Karpas-422 (cell line): ENCODE data around the gene DIRAS1. TPM values are rescaled to one million over a fixed set of nuclear protein-coding genes. Genes with fewer than 3 reads are reported as not detected.

Source experiments
- DNase-seq: peaks from one replicate; pipeline ENCODE4 v3.0.0-alpha.2; 2015
- H2AFZ ChIP-seq: fragments of 200-600 bp; sonication (generic); 2 replicates; pipeline ENCODE4 v1.6.1; 2014; ENCODE audit warnings: antibody characterized with exemption, low read length, mixed read lengths
- H3K27ac ChIP-seq: fragments of 200-600 bp; sonication (generic); 2 replicates; pipeline ENCODE4 v1.5.1; 2014; ENCODE audit warnings: mild to moderate bottlenecking, low read length, moderate library complexity
- H3K27me3 ChIP-seq: fragments of 200-600 bp; sonication (generic); 2 replicates; pipeline ENCODE4 v1.6.1; 2014; ENCODE audit warnings: low read length, mixed read lengths
- H3K36me3 ChIP-seq: fragments of 200-600 bp; sonication (generic); 2 replicates; pipeline ENCODE4 v1.6.1; 2014; ENCODE audit warnings: low read length, mixed read lengths; ENCODE audit not compliant: insufficient read depth
- H3K4me1 ChIP-seq: fragments of 200-600 bp; sonication (generic); 2 replicates; pipeline ENCODE4 v1.6.1; 2014; ENCODE audit warnings: mild to moderate bottlenecking, low read length, mixed read lengths
- H3K4me2 ChIP-seq: fragments of 200-600 bp; sonication (generic); 2 replicates; pipeline ENCODE4 v1.6.1; 2014; ENCODE audit warnings: low read length, low read depth, mild to moderate bottlenecking; ENCODE audit not compliant: poor library complexity, severe bottlenecking
- H3K4me3 ChIP-seq: fragments of 200-600 bp; sonication (generic); 2 replicates; pipeline ENCODE4 v1.5.1; 2014; ENCODE audit warnings: mild to moderate bottlenecking, antibody characterized with exemption, low read length, mixed read lengths
- H3K79me2 ChIP-seq: fragments of 200-600 bp; sonication (generic); 2 replicates; pipeline ENCODE4 v1.6.1; 2014; ENCODE audit warnings: mild to moderate bottlenecking, low read length, mixed read lengths
- H3K9ac ChIP-seq: fragments of 200-600 bp; sonication (generic); 2 replicates; pipeline ENCODE4 v1.6.0; 2014; ENCODE audit warnings: low read length
- H3K9me2 ChIP-seq: fragments of 200-600 bp; sonication (generic), shearing (Covaris generic); replicated peaks from 2 replicates; pipeline ENCODE4 v1.6.0; 2014; ENCODE audit warnings: mild to moderate bottlenecking, low read length, moderate library complexity; ENCODE audit not compliant: insufficient read depth
- H3K9me3 ChIP-seq: fragments of 300-700, 200-600 bp; sonication (generic); 2 replicates; pipeline ENCODE4 v1.6.1; 2014; ENCODE audit warnings: low read length, mixed read lengths
- H4K20me1 ChIP-seq: fragments of 200-600 bp; sonication (generic); 2 replicates; pipeline ENCODE4 v1.6.1; 2014; ENCODE audit warnings: mild to moderate bottlenecking, antibody characterized with exemption, low read length, low read depth; ENCODE audit not compliant: insufficient read depth
- total RNA-seq: library from RNA; depleted of rRNA; stranded (reverse); fragments of >200 nt; shearing (Covaris generic); gene quantifications from 2 replicates; pipeline ENCODE4 v1.2.3, GENCODE V29; 2014; ENCODE audit warnings: low replicate concordance

DIRAS1 gene
- total RNA-seq, 1 experiment from 2014 or later, result not detected

- DNase-seq, result no peak
- H3K36me3 ChIP-seq, result peaks cover 10% of the 10 kb centered on the region
Measured at GRCh38 chr19:2733930-2734588, 12.9 kb upstream of the DIRAS1 start.

GRCh38 chr19:2732883-2733282, 11.7 kb upstream of the DIRAS1 start:
- no peaks in the 10 kb centered on the region for H3K9me3 ChIP-seq
- H3K9me2 ChIP-seq, result no peaks in the 10 kb centered on the region
- no peak overlapping the region for H3K27ac ChIP-seq
- H3K27me3 ChIP-seq, result no peaks in the 10 kb centered on the region
- H3K4me3 ChIP-seq, result no peak overlapping the region
- DNase-seq, result no peak
- peaks cover 10% of the 10 kb centered on the region for H3K36me3 ChIP-seq
- peaks cover 5% of the 10 kb centered on the region for H3K79me2 ChIP-seq
- H3K9ac ChIP-seq, result no peak overlapping the region
- H3K4me1 ChIP-seq, result no peaks in the 10 kb centered on the region
- H3K4me2 ChIP-seq, result no peak overlapping the region
- H2AFZ ChIP-seq, result no peak overlapping the region
- H4K20me1 ChIP-seq, result peaks cover 7% of the 10 kb centered on the region; the same call in 1 of the 2 replicates

More at GRCh38 chr19:2733930-2734588, 12.9 kb upstream of the DIRAS1 start:
- Histone ChIP-seq H3K4me2 (no peak overlapping the region), H3K4me3 (no peak overlapping the region), H3K27me3 (no peaks in the 10 kb centered on the region), H3K9ac (no peak overlapping the region), H3K9me2 (no peaks in the 10 kb centered on the region), H3K27ac (no peak overlapping the region), H3K79me2 (peaks cover 11% of the 10 kb centered on the region), H2AFZ (no peak overlapping the region), H4K20me1 (peaks cover 7% of the 10 kb centered on the region; the same call in 1 of the 2 replicates), H3K4me1 (peaks cover 2% of the 10 kb centered on the region), H3K9me3 (no peaks in the 10 kb centered on the region)

GRCh38 chr19:2732157-2732725, 11.1 kb upstream of the DIRAS1 start:
- Histone ChIP-seq H3K9me2 (no peaks in the 10 kb centered on the region), H4K20me1 (peaks cover 7% of the 10 kb centered on the region; the same call in 1 of the 2 replicates), H2AFZ (no peak overlapping the region), H3K36me3 (peaks cover 10% of the 10 kb centered on the region), H3K27me3 (no peaks in the 10 kb centered on the region), H3K9me3 (no peaks in the 10 kb centered on the region), H3K79me2 (peaks cover 5% of the 10 kb centered on the region), H3K4me2 (no peak overlapping the region), H3K9ac (no peak overlapping the region), H3K4me1 (no peaks in the 10 kb centered on the region), H3K27ac (no peak overlapping the region), H3K4me3 (no peak overlapping the region)
- DNase-seq, result no peak

- Histone ChIP-seq H3K79me2 (no peaks in the 10 kb centered on the region), H3K27me3 (no peaks in the 10 kb centered on the region), H3K9ac (no peak overlapping the region), H3K27ac (no peak overlapping the region), H3K9me2 (no peaks in the 10 kb centered on the region), H3K9me3 (no peaks in the 10 kb centered on the region), H3K4me3 (no peak overlapping the region), H3K36me3 (peaks cover 2% of the 10 kb centered on the region), H3K4me1 (no peaks in the 10 kb centered on the region), H4K20me1 (peaks cover 7% of the 10 kb centered on the region; the same call in 1 of the 2 replicates), H3K4me2 (no peak overlapping the region), H2AFZ (no peak overlapping the region)
- peak; percentile 46 for DNase-seq
Measured at GRCh38 chr19:2731181-2731995, 10.2 kb upstream of the DIRAS1 start.

- H3K79me2 ChIP-seq, result no peaks in the 10 kb centered on the region
- no peaks in the 10 kb centered on the region for H3K9me2 ChIP-seq
- no peak overlapping the region for H3K9ac ChIP-seq
- H3K27ac ChIP-seq, result no peak overlapping the region
- no peaks in the 10 kb centered on the region for H3K4me1 ChIP-seq
- no peaks in the 10 kb centered on the region for H3K9me3 ChIP-seq
- H3K27me3 ChIP-seq, result no peaks in the 10 kb centered on the region
- no peak overlapping the region for H3K4me2 ChIP-seq
- H4K20me1 ChIP-seq, result peaks cover 2% of the 10 kb centered on the region; the same call in 1 of the 2 replicates
- H2AFZ ChIP-seq, result no peak overlapping the region
- no peak for DNase-seq
- no peaks in the 10 kb centered on the region for H3K36me3 ChIP-seq
- no peak overlapping the region for H3K4me3 ChIP-seq
Measured at GRCh38 chr19:2729943-2730818, 9.0 kb upstream of the DIRAS1 start.

- no peak overlapping the region for H3K27ac ChIP-seq
- H4K20me1 ChIP-seq, result no peaks in the 10 kb centered on the region; the same call in 1 of the 2 replicates
- no peaks in the 10 kb centered on the region for H3K4me1 ChIP-seq
- H3K36me3 ChIP-seq, result no peaks in the 10 kb centered on the region
- no peak overlapping the region for H3K4me3 ChIP-seq
- H3K9me3 ChIP-seq, result no peaks in the 10 kb centered on the region
- no peaks in the 10 kb centered on the region for H3K9me2 ChIP-seq
- H3K9ac ChIP-seq, result no peak overlapping the region
- no peaks in the 10 kb centered on the region for H3K27me3 ChIP-seq
- no peak overlapping the region for H2AFZ ChIP-seq
- no peaks in the 10 kb centered on the region for H3K79me2 ChIP-seq
- no peak overlapping the region for H3K4me2 ChIP-seq
- no peak for DNase-seq
Measured at GRCh38 chr19:2728783-2729387, 7.7 kb upstream of the DIRAS1 start.

- H3K4me2 ChIP-seq, result no peak overlapping the region
- H3K9me3 ChIP-seq, result no peaks in the 10 kb centered on the region
- H3K9me2 ChIP-seq, result no peaks in the 10 kb centered on the region
- H3K4me3 ChIP-seq, result no peak overlapping the region
- H3K36me3 ChIP-seq, result no peaks in the 10 kb centered on the region
- H3K9ac ChIP-seq, result no peak overlapping the region
- H3K4me1 ChIP-seq, result no peaks in the 10 kb centered on the region
- no peaks in the 10 kb centered on the region for H3K27me3 ChIP-seq
- DNase-seq, result no peak
- H2AFZ ChIP-seq, result no peak overlapping the region
- no peaks in the 10 kb centered on the region for H3K79me2 ChIP-seq
- H4K20me1 ChIP-seq, result no peaks in the 10 kb centered on the region; the same call in 1 of the 2 replicates
- H3K27ac ChIP-seq, result no peak overlapping the region
Measured at GRCh38 chr19:2727640-2727944, 6.4 kb upstream of the DIRAS1 start.
